ENCODE data around the gene FYB1. TPM values are rescaled to one million over a fixed set of nuclear protein-coding genes. Genes with fewer than 3 reads are reported as not detected.
A peak's percentile ranks its signal among the peaks of the same experiment; 100 is the strongest.

Gene FYB1
- total RNA-seq, 1 experiment from 2014 or later, result 0.52 TPM

DNA sequence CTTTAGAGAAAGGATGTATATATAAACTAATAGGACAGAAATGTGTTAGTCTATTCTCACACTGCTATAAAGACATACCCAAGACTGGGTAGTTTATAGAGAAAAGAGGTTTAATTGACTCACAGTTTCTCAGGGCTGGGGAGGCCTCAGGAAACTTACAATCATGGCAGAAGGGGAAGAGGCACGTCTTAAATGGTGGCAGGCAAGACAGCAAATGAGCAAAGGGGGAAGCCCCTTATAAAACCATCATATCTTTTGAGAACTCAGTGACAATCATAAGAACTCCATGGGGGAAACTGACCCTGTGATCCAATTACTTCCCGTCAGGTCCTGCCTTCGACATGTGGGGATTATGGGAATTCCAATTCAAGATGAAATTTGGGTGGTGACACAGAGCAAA lies 136.4 kb downstream of the FYB1 start:
- Mint-ChIP-seq H3K4me1 (0 out of 2 replicates have a peak, but pooled peaks cover 6% of the 10 kb centered on the region), H3K27me3 (ENCODE audit: low read depth) (no peaks in the 10 kb centered on the region), H3K9me3 (0 out of 2 replicates have a peak, but pooled peaks cover 3% of the 10 kb centered on the region), H3K4me3 (no peak overlapping the region), H3K27ac (no peak overlapping the region), H3K36me3 (no peaks in the 10 kb centered on the region)
- ATAC-seq (no peak), DNase-seq (ENCODE audit: low spot score) (no peak)
- ChIA-PET POLR2A (no interaction called here), CTCF (no interaction called here)
- TF ChIP-seq NR3C1 (CRISPR knock-in tag; conservative IDR thresholded peaks at IDR 0.05; ENCODE audit: low read depth) (no peak), PRRX2 (CRISPR knock-in tag; IDR thresholded peaks at IDR 0.05) (no peak), TCF7 (CRISPR knock-in tag; IDR thresholded peaks at IDR 0.05; ENCODE audit: low read depth) (no peak), ELF4 (CRISPR knock-in tag; IDR thresholded peaks at IDR 0.05; ENCODE audit: low read depth) (no peak), ZNF423 (CRISPR knock-in tag; IDR thresholded peaks at IDR 0.05) (no peak), JUN (CRISPR knock-in tag; IDR thresholded peaks at IDR 0.05) (no peak), HMGA2 (CRISPR knock-in tag; IDR thresholded peaks at IDR 0.05) (no peak)
- TF ChIP-seq, protein P1, sequence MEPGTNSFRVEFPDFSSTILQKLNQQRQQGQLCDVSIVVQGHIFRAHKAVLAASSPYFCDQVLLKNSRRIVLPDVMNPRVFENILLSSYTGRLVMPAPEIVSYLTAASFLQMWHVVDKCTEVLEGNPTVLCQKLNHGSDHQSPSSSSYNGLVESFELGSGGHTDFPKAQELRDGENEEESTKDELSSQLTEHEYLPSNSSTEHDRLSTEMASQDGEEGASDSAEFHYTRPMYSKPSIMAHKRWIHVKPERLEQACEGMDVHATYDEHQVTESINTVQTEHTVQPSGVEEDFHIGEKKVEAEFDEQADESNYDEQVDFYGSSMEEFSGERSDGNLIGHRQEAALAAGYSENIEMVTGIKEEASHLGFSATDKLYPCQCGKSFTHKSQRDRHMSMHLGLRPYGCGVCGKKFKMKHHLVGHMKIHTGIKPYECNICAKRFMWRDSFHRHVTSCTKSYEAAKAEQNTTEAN (CRISPR knock-in tag; IDR thresholded peaks at IDR 0.05), result no peak
- TF ChIP-seq, protein P2, sequence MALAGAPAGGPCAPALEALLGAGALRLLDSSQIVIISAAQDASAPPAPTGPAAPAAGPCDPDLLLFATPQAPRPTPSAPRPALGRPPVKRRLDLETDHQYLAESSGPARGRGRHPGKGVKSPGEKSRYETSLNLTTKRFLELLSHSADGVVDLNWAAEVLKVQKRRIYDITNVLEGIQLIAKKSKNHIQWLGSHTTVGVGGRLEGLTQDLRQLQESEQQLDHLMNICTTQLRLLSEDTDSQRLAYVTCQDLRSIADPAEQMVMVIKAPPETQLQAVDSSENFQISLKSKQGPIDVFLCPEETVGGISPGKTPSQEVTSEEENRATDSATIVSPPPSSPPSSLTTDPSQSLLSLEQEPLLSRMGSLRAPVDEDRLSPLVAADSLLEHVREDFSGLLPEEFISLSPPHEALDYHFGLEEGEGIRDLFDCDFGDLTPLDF (CRISPR knock-in tag; IDR thresholded peaks at IDR 0.05), result no peak

DNA sequence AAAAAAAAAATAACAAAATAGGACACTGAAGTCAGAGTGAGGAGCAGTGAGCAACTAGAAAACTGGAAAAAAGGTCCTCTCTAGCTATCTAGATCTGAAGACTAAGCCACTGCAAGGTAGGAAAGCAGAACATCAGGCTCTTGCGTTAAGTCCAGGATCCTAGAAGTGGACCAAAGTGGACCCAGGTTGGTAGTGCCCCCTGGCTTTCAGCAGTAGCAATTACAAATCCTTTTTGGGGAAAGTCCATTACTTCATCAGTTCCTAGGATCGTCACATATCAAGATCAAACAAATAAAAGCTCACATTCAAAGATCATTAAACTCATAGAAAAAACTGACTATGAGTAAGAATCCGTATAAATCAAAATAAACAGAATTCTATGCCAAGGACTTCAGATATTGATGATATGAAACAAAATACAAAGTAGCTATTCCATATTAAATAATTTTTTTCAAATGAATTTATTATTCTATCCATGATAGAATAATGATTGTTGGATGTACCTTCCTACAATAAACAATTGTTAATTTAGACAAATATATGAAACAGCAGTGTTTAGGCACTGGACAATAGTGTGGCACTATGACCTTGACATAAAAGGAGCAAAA lies 138.7 kb downstream of the FYB1 start:
- peak; percentile 49 for DNase-seq (ENCODE audit: low spot score)
- ChIA-PET CTCF (interaction anchor here (0.6 to 2.9 kb wide), 33 partner anchors 10 to 612 kb away, joined by 3 to 29 read pairs (median 3); no protein-coding TSS in a partner anchor), POLR2A (no interaction called here)
- 0 out of 2 replicates have a peak overlapping the region, but pooled peaks have one; percentile 82 for H3K27ac Mint-ChIP-seq
- no peak overlapping the region for H3K4me3 Mint-ChIP-seq
- peak; percentile 91 for ATAC-seq
- TF ChIP-seq SOX15 (CRISPR knock-in tag; IDR thresholded peaks at IDR 0.05), result no peak
- TF ChIP-seq, protein P3, sequence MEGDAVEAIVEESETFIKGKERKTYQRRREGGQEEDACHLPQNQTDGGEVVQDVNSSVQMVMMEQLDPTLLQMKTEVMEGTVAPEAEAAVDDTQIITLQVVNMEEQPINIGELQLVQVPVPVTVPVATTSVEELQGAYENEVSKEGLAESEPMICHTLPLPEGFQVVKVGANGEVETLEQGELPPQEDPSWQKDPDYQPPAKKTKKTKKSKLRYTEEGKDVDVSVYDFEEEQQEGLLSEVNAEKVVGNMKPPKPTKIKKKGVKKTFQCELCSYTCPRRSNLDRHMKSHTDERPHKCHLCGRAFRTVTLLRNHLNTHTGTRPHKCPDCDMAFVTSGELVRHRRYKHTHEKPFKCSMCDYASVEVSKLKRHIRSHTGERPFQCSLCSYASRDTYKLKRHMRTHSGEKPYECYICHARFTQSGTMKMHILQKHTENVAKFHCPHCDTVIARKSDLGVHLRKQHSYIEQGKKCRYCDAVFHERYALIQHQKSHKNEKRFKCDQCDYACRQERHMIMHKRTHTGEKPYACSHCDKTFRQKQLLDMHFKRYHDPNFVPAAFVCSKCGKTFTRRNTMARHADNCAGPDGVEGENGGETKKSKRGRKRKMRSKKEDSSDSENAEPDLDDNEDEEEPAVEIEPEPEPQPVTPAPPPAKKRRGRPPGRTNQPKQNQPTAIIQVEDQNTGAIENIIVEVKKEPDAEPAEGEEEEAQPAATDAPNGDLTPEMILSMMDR (IDR thresholded peaks at IDR 0.05), result peak; percentile 84
- H3K27me3 Mint-ChIP-seq (ENCODE audit: low read depth), result no peaks in the 10 kb centered on the region
- H3K36me3 Mint-ChIP-seq, result no peaks in the 10 kb centered on the region
- peaks cover 22% of the 10 kb centered on the region for H3K4me1 Mint-ChIP-seq
- H3K9me3 Mint-ChIP-seq, result 0 out of 2 replicates have a peak, but pooled peaks cover 3% of the 10 kb centered on the region

DNA sequence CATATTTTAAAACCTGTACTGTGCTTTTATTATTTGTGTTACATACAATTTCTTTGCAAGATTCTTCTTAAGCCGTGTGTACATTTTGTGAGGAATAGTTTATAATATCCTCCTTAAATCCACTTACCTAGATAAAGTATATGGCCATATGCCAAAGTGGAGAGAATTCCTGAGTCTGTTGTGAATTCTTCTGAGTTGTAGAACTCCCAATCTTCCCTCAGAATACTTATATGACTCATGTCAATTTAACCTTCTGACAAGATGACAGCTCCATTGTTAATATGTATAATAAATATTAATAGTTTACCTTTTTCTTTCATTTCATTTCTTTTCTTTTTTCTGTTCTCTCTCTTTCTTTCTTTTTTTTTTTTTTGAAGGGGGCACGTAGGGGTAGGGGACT lies 139.2 kb downstream of the FYB1 start:
- no peak overlapping the region for H3K4me3 Mint-ChIP-seq
- TF ChIP-seq ZNF232 (CRISPR knock-in tag; IDR thresholded peaks at IDR 0.05) (no peak), ELF4 (CRISPR knock-in tag; IDR thresholded peaks at IDR 0.05; ENCODE audit: low read depth) (no peak), GRHL2 (CRISPR knock-in tag; IDR thresholded peaks at IDR 0.05; ENCODE audit: insufficient replicate concordance, severe bottlenecking) (no peak), NR1H2 (CRISPR knock-in tag; IDR thresholded peaks at IDR 0.05) (no peak), ETV6 (CRISPR knock-in tag; IDR thresholded peaks at IDR 0.05) (no peak)
- TF ChIP-seq, protein P4, sequence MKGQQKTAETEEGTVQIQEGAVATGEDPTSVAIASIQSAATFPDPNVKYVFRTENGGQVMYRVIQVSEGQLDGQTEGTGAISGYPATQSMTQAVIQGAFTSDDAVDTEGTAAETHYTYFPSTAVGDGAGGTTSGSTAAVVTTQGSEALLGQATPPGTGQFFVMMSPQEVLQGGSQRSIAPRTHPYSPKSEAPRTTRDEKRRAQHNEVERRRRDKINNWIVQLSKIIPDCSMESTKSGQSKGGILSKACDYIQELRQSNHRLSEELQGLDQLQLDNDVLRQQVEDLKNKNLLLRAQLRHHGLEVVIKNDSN (CRISPR knock-in tag; IDR thresholded peaks at IDR 0.05), result no peak
- TF ChIP-seq, protein P5, sequence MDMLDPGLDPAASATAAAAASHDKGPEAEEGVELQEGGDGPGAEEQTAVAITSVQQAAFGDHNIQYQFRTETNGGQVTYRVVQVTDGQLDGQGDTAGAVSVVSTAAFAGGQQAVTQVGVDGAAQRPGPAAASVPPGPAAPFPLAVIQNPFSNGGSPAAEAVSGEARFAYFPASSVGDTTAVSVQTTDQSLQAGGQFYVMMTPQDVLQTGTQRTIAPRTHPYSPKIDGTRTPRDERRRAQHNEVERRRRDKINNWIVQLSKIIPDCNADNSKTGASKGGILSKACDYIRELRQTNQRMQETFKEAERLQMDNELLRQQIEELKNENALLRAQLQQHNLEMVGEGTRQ (CRISPR knock-in tag; IDR thresholded peaks at IDR 0.05), result no peak
- TF ChIP-seq, protein P6, sequence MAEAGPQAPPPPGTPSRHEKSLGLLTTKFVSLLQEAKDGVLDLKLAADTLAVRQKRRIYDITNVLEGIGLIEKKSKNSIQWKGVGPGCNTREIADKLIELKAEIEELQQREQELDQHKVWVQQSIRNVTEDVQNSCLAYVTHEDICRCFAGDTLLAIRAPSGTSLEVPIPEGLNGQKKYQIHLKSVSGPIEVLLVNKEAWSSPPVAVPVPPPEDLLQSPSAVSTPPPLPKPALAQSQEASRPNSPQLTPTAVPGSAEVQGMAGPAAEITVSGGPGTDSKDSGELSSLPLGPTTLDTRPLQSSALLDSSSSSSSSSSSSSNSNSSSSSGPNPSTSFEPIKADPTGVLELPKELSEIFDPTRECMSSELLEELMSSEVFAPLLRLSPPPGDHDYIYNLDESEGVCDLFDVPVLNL (CRISPR knock-in tag; IDR thresholded peaks at IDR 0.05; ENCODE audit: borderline replicate concordance, low read depth), result no peak
- TF ChIP-seq, protein P7, sequence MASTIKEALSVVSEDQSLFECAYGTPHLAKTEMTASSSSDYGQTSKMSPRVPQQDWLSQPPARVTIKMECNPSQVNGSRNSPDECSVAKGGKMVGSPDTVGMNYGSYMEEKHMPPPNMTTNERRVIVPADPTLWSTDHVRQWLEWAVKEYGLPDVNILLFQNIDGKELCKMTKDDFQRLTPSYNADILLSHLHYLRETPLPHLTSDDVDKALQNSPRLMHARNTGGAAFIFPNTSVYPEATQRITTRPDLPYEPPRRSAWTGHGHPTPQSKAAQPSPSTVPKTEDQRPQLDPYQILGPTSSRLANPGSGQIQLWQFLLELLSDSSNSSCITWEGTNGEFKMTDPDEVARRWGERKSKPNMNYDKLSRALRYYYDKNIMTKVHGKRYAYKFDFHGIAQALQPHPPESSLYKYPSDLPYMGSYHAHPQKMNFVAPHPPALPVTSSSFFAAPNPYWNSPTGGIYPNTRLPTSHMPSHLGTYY (CRISPR knock-in tag; IDR thresholded peaks at IDR 0.05), result no peak
- TF ChIP-seq, protein P1 (CRISPR knock-in tag; IDR thresholded peaks at IDR 0.05), result no peak

More for the DNA sequence above, 139.2 kb downstream of the FYB1 start:
- DNase-seq (ENCODE audit: low spot score), result no peak
- ChIA-PET CTCF (interaction anchor here (0.8 to 2.9 kb wide), 13 partner anchors 13 to 271 kb away, joined by 3 to 29 read pairs (median 5); no protein-coding TSS in a partner anchor), POLR2A (interaction anchor here (0.6 kb wide), 1 partner anchor 78 kb away, joined by 3 read pairs; no protein-coding TSS in a partner anchor)
- no peaks in the 10 kb centered on the region for H3K36me3 Mint-ChIP-seq
- H3K9me3 Mint-ChIP-seq, result no peaks in the 10 kb centered on the region
- ATAC-seq, result no peak
- no peak overlapping the region for H3K27ac Mint-ChIP-seq
- peaks cover 27% of the 10 kb centered on the region for H3K4me1 Mint-ChIP-seq
- H3K27me3 Mint-ChIP-seq (ENCODE audit: low read depth), result no peaks in the 10 kb centered on the region

Measured in WTC11 (cell line).